Stimulated activated CD4-positive, alpha-beta T cell treated with anti-CD3 and anti-CD28 coated beads, TNF-alpha, amount 100 ng/mL, for 24 hours (primary cell): ENCODE data around the gene ATP13A3.
"Not testable (repeated sequence)": the region's sequence is repeated elsewhere in the genome, so short reads cannot be mapped to it uniquely, and the experiment has no call there.

Experiments
- DNase-seq, 3 experiments: peaks; one replicate each; pipeline ENCODE4 v3.0.0-alpha.2; 2020; ENCODE audit warnings: low read depth in 3 of 3

The ATP13A3 gene

DNA sequence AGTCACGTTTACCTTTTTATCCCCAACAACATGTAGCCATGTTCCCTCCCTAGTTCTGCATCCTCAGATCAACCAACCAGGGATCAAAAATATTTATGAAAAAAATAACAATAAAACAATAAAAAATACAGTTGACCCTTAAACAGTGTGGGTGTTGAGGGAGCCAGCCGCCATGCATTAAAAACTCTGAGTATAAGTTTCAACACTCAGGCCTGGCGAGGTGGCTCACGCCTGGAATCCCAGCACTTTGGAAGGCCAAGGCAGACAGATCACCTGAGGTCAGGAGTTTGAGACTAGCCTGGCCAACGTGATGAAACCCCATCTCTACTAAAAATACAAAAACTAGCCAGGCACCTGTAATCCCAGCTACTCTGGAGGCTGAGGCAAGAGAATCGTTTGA lies 12.7 kb upstream of the ATP13A3 start:
- DNase-seq = not testable (repeated sequence)

DNA sequence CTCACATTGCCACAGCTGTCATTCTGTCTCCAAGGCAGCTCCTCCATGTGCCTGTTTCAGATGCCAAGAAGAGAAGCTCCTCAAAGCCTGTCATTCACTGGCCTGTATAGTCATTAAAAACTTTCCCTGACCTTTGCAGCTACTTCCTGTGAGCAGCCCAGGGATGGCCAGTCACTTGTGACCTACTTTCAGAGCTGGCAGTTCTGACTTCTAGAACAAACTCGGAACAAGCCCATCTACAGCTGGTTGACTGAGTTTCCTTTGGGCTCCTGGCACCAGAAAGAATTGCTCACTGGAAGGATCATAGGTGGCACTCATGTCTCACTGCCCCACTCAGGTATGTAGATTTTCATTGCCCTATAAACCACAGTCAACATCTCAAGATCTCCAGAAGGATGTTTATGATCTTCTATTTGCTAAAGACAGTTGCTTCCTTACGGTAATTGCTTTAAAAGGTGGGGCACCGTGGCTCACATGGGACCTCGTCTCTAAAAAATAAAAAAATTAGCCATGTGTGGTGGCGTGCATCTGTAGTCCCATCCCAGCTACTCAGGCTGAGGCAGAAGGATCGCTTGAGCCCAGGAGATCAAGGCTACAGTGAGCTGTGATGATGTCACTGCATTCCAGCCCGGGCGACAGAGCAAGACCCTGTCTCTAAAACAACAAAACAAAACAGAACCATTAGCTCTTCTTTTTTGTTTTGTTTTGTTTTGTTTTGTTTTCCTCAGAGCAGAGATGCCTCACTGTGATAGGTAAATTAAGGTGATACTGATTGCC lies 11.2 kb upstream of the ATP13A3 start:
- no peak for DNase-seq

DNA sequence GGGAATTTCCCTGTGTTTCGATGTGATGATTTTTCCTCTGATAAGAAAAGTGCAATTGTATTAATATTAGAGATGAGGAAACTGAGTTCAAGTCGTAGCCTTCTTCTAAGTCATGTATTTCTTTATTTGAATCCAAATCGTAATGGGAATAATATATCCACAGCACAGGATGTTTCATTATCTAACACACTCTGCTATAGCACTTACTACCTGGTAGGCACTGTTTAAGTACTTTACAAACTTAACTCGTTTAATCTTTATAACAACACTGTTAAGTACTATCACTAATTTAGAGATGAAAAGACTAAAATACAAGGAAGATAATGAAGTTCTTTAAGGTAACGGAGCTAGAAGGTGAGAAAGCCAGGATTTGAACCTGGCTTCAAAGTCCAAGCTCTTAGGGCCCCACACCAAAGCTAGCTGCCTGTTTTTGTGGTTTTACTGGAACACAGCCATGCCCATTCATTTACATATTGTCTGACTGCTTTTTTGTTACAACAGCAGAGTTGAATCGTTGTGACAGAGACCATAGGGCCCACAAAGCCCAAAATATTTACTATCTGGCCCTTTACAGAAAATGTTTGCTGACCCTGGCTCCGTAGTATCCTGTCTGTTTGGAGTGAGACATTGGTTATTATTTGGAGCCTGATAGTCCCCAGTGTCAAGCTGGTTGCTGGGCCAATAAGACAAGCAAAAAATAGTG lies 9.6 kb upstream of the ATP13A3 start:
- DNase-seq = no peak

DNA sequence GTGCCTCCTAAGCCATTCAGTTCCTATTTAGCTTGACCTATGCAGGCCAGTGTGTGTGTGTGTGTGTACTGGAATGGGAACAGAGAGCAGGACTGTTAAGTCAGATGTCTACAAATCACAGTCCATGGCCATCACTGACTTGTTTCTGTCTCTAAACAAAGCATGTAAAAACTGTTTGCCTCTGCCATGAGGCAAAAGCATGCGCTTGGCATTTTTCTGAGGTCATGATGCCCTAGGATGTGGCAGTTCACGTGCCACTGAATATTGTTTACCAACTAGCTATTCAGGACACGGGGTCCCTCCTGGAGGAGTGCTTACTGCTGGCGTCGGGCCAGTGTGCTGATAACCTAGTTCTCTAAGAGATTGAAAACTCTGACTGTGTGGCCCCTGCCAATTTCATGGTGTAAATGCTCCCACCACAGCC lies 8.2 kb upstream of the ATP13A3 start:
- DNase-seq = no peak

DNA sequence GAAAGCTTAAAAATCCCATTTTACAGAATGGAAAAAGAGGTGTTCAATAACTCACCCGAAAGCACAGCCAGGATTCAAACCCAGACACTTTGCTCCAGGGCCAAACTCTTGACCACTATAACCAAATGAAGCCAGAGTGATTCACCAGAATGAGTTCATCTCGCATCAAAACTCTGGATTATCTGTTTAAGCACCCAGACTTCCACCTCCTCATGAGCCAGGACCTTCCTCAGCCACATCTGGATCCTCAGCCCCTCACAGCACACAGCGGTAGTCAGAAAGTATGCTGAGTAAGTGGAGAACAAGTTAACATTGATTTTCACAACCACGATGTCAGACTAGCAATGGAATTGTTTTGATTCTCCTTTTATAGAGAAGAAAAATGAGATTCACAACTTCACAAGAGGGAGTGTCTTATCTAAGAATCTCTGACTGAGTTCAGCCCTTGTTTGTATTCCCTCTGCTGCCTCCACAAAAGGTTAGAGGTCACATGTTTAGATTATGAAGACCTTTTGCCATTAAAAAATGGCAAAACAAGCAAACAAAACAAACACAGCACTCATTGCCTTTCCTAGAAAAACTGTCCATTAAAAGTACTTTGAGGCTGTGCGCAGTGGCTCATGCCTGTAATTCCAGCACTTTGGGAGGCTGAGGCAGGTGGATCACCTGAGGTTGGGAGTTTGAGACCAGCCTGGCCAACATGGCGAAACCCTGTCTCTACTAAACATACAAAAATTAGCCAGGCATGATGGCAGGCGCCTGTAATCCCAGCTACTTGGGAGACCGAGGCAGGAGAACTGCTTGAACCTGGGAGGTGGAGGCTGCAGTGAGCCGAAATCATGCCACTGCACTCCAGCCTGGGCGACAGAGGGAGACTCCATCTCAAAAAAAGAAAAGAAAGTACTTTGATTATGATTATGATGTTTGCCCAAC lies 7.5 kb upstream of the ATP13A3 start:
- DNase-seq = not testable (repeated sequence)

DNA sequence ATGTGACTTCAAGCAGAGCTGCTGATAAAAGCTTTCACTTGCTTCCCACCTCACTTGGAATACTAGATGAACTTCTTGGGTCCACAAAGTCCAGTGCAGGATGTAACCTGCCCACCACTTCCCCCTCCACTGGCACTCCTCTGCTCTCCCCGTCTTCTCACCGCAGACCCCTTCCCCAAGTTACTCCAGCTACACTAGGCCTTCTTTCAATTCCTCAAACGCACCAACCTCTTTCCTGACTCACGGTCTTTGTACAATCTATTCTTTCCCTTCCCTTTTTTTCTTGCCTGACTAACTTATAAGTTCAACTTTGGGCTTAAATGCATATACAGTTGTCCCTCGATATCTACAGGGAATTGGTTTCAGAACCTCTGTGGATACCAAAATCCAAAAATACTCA lies 5.2 kb upstream of the ATP13A3 start:
- DNase-seq = no peak

DNA sequence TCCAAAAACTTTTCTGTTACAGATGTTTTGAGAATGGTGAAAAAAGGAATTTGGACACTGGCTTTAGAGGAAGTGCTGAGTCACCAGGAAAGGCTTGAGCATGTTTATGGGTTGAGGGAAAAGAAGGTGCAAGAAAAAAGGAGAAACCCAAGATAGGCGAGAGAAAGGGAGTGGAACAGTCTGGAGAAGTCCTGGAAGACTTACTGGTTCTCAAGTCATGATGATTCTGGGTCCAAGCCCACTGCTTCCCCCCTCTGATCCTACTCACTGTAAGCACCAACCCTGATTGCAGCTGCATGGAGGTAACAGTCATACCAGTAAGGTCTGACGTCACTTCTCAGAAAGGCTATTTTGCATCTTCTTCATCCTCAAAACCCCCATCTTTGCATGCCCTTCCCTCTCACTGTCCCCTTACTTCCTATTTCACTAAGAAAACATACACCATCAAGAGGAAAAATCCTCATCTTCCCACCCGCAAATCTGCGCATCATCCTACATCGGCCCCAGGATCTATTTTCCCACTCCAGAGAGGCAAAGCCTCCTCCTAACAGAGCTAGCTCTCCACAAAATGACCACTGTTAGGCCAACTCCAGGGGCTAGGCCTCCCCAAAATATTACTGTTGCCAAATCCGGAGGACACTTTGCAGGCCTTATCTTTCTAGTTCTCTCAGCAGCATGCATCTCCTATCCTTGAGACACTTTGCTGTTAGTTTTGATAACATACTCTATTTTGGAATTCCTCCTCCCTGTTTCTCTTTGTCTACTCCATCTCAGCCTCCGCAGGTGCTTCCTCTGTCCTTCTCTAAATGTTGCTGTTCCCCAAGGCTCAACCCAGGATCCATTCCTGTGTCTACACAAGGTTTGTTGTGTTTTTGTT lies 3.2 kb upstream of the ATP13A3 start:
- peak in 1 of 3 experiments; percentile 26 for DNase-seq

DNA sequence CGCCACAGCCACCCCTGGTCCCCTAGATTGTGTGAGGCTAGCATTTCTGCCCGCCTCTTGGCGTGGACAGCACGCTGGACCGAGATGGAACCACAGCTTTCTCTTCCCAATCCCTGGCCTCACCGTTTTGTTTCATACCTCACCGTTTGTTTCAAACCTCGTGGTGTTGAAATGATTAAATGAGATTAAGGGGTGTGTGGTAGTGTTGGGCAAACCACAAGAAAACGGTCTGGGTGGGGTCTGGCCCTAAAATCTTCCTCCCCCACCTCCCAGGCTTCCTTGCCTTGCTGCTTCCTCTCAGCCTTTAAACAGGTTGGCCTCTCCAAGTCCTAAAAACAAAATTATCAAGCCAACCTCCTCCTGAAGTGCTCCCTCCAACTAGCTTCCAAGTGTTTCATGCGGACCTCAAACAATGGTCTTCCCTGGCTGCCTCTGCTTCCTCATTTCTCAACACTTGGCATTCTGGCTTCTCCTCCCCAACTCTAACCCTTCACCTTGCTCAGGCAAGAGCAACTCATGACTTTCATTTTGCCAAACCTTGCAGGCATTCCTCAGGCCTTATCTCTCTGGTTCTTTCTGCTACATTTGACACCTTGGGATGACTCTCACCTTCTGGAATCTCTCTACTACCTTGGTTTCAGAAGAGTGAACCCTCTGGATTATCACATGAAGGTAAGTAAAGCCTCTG lies 1.4 kb upstream of the ATP13A3 start:
- DNase-seq = no peak

DNA sequence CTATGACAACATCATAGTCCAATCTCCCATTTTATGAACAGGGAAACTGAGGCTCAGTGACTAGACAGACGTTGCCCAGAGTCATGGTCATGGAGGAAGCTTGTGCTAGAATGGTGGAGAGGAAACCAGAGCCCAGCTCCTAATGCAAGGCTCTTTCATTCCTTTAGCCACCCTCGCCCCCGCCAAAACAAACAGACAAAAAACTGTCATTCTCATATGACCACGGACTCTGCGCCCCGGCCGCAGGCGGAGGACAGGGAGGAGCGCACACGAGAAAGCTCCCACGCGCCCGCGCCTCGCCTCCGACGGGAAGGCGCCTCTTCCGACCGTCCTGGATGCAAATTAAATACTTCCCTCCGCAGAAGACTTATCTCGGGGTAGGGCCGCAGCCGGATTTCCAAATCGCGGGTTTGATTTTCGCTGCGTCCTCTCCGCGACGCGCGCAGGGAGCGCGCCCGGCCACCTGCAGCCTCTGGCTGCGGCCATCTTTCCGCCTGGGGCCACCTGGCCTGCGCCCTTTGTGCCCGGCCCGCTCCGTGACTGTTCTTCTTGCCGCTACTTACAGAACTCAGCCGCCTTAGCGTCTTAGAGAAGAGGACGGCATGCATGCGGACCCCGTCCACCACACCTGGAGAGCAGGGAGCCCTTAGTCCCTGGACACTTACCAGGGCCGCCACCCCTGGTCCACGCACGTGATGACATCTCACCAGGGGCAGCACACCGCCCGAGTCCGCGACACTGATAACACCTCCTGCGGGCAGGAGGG lies 670 bp upstream of the ATP13A3 start:
- DNase-seq = peak in 1 of 3 experiments; percentile 35

DNA sequence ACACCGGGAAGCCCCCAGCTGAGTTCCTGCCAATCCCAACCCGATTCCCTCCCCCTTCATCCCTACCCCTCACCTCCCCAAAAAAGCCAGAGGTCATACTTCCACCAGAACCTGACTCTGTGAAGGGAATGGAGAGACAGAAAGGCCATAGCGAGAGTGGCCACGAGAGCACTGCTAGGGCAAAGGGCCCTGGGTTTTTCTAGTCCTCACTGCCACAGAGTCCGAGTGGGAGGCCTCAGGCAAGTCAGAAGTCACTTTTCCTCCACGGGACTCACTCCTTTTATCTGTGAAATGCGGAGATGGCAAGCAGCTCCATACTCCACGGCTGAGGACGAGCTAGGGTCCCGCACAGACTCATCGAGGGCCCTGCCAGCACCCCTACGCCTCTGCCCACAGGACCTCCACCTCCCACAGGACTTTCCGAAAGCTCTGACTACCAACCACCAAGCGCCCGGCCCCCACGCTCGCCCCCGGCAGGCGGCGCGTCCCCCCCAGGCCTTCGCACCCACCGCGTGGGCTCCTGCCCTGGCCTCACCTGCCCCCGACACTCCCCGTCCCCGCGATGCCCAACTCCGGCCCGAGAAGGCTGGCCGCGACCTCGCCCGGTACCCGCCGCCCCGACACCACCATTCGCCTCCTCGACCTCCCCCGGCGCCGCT lies 792 bp downstream of the ATP13A3 start:
- DNase-seq = peak; percentile 25 to 59 (median 42)

DNA sequence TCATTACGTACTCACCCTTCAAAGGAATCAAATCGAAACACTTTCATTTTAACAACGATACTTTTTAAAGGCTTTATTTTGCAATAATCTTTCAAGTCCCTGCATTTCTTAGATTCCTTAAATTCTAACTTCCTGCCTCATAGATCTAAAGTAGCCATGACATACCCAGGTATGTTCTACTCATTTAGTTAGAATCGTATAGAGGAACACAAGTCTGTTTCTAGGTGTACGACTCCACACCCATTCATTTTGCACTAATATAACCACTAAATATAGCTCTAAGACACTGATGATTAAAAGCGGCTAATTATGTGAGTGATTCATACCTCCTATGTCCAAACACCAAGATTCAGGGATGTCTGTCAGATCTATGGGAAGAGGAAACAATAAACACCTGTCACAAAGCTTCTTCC lies 1.3 kb downstream of the ATP13A3 start:
- DNase-seq = no peak

DNA sequence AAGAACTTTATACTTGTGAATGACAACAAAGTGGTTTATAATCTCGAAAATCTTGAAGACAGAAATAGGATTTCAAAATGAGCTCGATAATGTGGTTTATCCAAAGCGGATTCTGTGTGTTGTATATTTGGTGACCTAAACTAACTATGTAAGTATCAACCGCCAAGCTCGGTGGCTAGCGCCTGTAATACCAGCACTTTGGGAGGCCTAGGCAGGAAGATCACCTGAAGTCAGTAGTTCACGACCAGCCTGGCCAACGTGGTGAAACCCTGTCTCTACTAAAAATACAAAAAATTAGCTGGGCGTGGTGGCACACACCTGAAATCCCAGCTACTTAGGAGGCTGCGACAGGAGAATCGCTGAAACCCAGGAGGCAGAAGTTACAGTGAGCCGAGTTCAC lies 2.2 kb downstream of the ATP13A3 start:
- no peak for DNase-seq

DNA sequence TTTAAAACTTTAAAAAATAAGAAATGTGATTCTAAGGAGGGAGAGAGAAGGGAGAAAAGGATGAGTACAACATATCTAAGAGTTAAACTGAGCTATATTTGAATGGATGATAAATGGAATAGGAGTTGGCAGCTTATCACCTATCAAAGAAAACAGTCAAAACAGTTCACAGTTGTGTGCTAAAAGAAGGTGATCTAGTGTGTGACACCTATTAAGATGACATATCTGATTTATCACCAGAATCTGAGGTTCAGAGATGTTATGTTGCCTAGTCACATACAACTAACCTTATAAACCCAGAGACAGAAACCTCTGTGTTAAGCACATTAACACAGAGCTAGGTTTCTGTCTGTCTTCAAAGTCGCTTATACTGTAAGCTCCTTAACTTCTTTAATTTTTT lies 3.0 kb downstream of the ATP13A3 start:
- no peak for DNase-seq

DNA sequence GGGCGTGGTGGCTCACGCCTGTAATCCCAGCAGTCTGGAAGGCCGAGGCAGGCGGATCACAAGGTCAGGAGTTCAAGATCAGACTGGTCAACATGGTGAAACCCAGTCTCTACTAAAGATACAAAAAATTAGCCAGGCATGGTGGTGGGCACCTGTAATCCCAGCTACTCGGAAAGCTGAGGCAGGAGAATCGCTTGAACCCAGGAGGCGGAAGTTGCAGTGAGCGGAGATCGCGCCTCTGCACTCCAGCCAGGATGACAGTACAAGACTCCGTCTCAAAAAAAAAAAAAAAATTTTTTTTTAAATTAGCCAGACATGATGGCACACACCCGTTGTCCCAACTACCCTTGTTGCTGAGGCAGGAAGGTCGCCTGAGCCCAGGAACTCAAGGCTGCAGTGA lies 4.0 kb downstream of the ATP13A3 start:
- not testable (repeated sequence) for DNase-seq

DNA sequence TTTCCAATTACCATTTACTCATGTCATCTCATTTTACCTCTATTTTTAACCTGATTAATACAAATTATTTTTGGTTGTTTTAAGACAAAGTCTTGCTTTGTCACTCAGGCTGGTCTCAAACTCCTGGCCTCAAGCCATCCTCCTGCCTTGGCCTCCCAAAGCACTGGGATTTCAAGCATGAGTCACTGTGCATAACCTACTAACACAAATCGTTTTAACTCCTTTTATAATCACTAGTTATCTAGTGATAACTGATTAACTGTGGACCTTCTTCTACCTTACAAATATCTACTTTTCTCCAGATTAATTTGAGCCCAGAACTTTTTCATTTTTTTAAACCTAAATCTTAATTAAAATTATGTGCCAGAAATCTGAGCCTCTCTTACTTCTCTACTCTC lies 4.6 kb downstream of the ATP13A3 start:
- DNase-seq = no peak

DNA sequence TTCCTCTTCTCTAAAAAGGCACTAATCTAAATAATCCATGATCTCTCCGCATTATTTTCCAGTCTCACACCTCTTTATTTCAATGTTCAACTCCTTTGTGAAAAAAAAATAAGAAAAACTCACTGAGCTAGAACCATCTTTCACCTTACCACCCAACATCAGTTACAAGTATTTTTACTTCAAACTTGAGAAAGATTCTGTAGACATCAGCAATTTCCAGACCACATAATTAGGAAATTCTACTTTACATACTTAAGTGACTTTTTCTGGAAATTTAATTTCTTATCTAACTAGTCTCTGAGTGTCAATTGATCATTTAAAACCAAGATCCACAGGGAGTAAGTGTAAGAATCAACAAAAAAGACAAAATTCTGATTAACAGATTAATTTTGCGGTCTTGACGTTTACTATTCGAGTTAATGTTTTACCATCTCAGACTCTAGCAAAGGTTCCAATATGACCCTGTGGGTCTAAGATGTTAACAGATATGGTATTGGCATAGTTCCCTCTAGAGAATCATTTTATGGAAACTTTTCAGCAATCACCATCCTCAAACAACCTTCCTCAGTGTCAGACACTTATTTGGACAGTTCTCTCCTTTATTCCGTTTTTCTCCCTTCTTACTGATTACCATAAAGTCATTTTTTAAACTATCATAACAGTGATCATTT lies 5.1 kb downstream of the ATP13A3 start:
- no peak for DNase-seq

DNA sequence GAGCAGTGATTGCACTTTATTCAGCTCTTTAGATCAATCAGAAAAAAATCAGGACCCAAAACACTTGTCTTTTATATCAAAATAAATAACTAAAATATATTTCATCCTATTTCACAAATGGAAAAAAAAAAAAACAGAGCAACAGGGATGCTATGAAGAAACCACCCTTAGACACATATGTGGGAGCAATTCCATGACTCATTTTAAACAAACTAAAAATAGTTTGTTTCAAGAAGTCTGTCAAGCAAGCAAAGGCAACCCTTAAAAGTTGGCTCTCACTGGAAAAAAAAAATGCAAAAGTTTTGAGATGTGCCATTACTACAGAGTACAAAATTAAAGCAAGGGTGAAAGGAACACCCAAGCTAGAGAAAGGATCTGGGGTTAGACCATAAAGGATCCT lies 5.7 kb downstream of the ATP13A3 start:
- no peak for DNase-seq

DNA sequence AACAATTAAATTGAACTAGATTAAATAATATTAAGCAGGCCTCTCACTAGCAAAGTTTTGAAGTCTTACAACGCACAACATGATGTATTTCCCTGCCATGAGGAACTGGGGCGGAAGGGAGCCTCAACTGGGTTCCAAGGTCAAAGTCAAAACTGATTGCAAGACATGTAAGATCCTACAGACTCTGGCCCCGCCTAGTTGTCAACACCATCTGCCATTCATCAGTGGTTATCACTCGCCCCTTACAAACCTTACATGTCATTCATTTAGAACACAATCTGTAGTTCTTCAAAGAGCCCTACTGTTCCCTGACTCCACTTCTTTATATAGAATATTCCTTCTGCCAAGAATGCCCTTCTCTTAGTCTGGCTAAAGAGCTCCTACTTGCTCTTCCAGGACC lies 10.0 kb downstream of the ATP13A3 start:
- DNase-seq = no peak

DNA sequence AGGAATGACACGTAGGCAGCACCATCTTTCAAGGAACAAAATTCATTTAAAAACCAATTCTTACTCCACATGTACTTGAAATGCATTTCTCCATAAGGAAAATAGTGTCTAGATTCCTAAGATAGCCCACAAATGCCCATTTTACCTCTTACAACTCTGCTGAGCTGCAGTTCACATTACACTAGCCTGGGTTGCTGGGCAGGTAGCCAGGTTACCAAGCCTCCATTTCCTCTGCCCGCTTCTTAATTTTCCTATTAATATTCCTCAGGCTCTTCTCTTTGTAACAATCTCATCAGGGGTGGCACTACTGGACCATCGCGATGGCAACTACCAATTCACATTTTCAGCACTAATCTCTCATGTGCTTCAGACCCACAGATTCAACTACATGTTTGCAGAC lies 10.8 kb downstream of the ATP13A3 start:
- DNase-seq = no peak
